Suppressor macrophage treated with lipopolysaccharide for 4 hours (primary cell): ENCODE measurements around the gene SCLY.

Experiments used
- DNase-seq: peaks from one replicate; pipeline ENCODE4 v3.0.0-alpha.2; 2020

SCLY gene

DNA sequence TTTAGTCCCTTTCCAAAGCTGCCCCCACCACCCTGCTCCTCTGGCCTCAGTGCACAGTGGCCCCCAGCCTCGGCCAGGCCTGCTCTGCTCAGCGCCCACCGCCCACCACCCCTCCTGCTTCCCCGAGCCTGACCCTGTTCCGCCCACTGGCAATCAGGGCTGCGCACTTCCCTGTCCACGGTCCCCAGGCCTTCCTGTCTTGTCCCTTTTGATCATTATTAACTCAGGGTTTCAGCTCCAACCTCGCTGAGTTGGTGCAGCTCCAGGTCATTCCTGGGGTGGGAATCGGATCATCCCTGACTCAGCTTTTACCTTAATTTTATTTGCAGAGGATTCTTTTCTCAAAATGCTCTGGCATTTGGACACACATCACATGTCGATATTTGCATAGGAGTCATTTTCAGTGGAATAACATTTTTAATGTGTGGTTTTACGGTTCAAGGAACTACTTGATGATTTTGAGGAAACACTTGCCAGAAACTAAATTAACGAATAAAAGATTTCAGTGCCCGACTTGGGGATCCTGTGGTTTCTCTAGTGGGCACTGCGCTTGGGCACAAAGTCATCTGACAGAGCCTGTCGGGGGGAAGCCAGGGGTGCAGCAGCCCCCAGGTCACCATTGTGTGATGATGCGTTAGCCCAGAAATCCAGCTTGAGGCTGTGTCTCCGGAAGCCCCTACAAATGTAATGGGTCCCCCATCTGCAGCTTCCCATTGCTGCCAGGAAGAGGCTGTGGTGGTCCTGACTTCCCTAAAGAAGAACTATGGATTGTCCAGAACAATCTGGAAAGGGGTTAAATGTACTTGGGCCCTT is 38.3 kb downstream of the SCLY start:
- DNase-seq, result peak; percentile 35

DNA sequence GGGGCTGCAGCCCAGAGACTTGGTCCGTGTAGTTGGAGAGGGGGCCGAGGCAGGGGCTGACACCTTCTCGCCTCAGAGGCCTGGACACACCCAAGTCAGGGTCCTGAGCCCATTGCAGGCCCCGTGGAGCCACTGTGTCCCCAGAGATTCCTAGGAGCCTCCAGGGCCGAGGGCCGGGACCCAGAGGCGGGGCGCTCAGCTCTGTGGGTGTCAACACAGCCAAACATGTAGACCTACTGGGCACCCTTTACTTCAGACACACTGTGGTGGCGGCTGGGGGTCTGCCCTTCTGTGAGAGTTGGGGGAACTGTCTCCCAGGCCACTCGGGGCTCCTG is 38.9 kb downstream of the SCLY start:
- no peak for DNase-seq

DNA sequence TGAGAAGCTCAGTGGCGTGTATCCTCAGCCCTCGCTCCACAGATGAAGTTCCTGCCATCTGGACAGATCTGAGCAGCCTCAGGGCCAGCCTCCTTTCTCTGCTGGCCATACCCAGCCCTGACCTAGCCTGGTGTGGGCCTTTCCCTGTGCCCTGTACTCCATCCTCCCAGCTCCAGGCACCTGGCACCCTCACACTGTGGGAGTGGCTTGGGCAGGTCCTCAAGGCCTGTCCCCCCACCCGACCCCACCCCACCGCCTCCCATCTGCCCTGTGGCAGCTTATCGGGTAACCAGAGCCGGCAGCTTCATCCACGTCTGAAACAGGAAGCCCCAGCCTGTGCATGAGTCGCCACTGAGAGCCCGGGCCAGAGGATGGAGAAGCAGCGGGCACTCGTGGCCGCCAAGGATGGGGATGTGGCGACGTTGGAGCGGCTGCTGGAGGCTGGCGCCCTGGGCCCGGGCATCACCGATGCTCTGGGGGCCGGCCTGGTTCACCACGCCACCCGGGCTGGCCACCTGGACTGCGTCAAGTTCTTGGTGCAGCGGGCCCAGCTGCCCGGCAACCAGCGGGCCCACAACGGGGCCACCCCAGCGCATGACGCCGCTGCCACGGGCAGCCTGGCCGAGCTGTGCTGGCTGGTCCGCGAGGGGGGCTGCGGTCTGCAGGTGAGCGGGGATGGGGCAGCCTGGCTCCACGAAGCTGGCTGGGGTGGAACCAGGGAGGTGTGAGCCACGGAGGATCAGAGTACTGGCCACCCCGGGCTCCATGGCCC is 39.4 kb downstream of the SCLY start, which contains the start of gene ESPNL:
Gene ESPNL, plus strand, starts transcription at position 292 of the 772 bp plus-strand sequence. Its CDS starts 80 bp downstream, at position 372.
- DNase-seq, result peak; percentile 21

DNA sequence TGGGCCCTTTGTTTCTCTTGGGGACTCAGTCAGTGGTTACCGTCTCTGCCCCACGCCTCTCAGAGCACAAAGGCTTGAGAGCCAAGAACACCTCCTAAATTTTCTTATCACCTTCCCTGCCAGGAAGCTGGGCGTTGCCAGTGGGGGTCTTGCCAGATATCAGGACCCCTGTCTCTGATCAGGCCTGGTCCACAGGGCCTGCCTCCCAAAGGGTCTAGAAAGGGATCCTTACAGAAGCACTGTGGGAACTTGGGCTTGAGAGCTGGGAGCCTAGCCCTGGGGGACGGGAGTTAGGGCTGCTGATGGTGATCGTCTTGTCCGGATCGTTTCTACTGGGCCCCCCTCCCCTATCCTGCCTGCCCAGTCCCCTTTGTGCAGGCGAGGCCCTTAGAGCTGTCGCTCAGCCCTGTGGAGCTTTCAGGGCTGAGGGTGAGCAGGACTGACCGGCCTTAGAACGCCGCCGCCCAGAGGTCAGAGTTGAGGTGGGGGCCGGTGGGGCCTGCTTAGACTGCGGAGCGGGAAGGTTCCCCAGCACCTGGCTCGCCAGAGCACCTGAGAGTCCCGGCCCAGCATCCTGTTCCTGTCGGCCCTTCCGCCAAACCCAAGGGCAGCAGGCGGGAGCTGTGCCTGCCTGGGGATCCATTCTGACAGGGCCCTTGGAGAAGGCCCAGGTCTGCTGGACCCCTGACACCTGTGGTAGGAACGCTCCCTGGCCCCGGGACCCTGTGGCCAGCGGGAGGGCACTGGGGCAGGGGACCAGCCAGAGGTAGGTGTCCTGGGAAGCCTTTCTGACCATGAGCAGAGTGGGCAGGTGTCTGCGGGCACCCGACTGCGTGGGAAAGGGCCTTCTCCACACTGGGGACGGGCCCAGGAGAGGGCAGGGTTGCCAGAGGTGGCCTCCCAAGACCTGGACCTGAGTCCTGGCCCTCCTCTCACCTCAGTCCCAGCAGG is 40.3 kb downstream of the SCLY start:
- DNase-seq, result no peak

DNA sequence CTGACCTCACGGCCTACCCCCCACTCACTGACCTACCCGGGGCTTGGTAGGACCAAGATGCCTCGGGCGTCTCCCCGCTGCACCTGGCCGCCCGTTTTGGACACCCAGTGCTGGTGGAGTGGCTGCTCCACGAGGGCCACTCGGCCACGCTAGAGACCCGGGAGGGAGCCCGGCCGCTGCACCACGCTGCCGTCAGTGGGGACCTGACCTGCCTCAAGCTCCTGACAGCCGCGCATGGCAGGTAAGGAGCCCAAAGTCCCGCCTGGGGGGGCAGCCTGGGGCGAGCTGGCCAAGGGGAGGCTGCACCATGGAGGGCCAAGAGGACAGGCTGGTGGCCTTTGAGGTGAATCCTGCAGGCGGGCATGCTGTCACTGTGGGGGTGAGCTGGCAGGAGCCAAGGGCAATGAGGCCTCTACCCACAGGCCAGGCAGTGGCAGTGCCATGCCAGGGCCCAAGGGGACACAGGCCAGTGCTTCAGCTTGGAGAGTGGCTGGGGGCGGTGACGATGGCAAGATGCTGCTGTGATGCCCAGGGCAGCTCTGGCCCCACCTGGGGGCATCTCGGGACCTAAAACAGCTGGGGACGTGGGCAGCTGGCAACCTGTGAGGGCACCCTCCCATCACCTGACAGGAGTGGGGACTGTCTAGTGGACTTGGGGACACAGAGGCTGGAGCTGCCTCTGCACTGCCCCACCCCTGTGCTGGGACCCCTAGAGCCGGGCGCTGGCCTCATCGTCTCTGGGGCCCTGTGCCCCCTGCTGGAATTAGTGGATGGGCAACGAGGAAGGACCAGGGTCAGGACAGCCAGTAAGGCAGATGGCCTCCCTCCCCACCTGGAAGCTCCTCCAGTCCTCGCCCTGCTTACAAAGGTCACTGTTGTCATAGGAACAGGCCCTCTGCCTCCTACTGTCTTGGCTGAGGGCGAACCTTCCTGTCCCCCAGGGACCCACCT is 41.4 kb downstream of the SCLY start:
- DNase-seq, result no peak

DNA sequence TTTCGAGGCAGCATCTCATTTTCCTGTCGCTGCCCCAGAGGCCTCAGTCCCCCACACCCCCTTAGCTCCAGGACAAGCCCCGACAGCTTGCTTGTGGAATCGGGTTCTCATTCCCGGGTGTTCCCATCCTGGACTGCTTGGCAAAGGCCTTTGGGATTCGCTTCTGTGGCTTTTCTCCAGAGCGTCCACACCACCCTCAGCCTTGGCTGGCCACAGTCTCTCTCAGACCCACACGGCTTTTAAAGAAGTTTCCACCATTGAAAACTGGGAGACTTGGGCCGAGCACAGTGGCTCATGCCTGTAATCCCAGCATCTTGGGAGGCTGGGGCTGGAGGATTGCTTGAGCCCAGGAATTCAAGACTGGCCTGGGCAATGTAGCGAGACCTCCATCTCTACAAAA is 42.1 kb downstream of the SCLY start:
- DNase-seq, result no peak

DNA sequence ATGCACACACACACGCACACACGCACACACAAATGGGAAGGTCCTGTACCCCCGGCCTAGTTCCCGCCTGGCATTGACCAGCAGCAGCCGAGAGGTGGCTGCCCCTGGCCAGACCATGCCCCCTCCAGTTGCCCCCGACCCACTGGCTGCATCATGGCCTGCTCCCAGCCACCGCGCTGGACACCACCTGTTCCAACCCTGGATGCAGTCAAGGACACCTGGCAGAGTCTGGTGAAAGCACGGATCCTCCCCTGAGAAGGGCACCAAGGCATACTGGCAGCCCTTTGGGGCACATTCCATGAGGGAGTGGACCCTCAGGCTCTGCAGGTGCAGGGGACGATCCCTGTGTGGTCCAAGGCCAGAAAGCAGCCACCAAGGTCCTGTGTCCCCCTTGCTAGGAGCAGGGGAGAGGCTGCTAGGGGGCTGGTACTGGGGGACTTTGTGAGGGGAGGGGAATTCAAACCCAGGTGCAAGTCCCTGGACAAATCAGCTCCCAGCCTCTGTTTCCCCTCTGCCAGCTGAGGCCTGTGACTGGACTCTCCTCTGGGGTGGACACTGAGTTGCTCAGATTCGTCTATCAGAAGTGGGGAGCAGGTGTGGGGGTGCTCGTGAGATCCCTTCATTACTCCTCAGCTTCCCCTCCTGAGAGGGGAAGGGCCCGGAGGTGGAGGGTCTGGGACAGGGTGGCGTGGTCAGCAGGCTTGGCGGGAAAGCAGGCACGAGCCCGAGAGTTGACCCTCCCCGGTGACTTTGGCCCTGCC is 42.8 kb downstream of the SCLY start:
- no peak for DNase-seq

DNA sequence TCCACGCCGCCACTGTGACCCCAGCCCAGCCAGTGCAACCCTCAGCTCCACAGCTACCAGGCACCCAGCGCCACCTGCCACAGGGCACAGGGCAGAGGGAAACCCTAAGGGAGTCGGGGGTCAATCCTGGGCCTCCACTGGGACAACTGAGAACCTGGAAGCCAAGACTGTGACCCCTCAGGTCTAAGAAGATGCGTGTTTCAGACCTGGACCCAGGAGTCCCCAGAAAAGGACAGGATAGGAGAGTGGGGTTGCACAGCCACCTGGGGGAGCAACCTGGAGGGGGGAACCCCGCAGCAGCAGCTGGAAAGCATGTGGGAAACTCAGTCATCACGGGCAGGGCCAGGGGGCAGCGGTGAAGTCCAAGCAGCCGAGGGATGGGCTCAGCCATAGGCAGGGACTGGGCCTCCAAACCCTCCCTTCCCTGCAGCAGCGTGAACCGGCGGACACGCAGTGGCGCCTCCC is 43.5 kb downstream of the SCLY start:
- no peak for DNase-seq

DNA sequence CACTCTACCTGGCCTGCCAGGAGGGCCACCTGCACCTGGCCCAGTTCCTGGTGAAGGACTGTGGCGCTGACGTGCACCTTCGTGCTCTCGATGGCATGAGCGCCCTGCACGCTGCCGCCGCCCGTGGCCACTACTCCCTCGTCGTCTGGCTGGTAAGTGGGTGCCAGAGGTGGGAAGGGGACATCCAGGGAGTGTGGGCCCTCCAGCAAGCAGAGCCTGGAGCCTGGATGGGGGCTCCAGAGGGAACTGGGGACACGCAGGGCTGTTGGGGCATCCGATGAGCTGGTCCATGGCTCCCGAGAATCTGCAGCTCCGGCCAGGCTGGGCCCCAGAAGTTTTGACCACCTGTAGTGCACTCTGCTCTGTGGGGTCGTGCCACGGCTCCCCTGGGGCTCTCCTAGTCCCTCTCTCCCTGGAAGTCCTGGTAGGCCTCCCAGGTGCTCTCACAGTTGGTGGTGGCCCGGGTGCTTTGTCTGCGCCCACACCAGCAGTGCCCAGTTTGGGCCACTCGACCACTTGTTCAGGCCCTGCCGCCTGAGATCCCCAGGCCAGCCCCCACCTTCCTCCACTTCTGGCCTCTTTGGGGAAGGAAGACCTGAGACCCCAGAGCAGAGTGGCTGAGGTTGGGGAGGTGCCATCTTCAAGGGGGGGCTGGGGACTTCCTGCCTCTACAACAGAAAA is 44.0 kb downstream of the SCLY start:
- DNase-seq, result no peak

DNA sequence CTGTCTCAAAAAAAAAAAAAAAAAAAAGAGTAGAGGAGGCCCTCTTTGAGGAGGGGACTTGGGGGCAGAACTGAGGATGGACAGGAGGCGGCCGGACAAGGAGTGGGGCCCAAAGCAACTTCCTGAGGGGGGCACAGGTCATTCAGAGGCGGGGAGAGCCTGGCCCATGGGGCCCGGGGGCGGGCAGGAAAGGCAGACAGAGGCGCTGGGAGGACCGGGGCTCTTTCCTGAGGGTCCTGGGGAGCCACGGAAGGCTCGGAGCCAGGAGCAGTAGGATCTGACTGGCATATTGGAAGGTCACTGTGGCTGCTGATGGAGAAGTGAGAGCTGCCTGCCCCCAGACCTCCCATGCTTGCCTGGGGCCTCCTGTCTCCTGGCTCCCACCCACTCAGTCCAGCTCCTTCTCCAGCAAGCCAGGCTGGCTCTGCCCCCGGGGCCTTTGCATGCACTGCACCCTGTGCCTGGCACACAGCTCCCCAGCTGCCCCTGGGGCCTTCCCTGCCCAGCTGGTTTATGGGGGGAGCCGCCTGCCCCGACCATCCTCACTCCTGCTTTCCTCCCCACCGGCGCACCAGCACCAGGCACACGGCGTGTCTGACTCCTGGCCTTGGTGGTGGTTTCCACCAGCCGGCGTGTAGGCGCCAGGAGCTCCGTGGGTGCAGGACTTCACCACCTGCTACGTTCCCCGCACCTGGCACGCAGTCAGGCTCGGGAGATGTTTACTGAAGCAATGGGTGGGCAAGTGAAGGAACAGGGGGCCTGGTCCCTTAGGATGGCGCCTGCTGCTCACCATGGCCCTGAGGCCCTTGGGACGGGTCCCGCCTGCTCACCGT is 44.9 kb downstream of the SCLY start:
- no peak for DNase-seq

DNA sequence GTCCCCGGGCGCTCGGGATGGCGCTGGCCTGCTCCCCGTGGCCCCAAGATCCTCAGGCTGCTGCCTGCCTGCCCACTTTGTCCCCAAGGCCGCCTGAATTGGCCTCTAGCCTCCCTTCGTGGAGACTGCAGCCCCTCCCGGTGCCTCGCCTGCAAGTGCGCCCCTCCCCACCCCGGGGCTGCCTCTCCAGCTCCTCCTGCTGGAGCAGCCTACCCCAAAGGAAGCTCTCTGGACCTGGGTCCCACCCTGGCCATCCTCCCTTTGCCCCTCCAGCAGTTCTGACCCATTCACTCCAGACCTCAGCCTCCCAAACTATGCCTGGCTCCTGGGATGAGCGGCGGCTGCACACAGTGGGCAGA is 45.5 kb downstream of the SCLY start:
- no peak for DNase-seq

DNA sequence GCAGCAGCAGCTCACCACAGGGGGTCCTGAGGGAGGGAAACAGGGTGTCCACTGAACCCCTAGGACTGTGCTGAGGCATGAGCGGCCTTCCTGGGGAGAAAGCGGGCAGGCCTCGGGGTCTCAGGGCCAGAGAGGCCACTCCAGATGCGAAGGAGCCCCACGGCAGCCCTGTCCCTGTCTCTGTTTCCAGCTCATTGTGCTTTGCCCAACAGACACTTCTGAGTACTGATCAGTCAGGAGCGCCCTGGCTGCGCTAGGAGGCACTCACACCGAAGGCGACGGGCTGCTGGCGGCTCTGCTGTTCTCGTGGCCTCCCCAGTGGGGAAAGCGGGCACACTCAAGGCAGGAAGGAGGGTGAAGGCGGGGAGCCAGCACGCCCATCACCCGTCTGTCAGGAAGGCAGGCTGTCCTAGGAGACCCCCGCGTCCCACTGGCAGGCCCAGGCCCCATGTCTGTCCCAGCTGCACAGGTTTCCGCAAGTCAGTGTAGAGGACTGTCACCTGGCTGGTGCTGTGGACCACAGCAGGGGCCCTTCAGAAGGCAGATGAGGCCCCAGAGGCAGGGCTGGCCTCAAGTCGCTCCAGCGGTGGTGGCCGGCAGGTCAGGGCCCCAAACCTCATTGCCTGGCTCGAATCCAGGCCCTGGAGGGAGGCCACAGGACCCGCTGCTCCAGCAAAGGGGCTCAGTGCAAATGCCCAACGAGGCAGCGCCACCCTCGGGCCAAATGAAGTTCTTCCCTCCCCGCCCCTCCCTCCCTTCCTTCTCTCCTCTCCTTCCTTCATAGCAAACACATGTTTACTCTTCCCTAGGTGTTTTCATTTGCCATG is 46.1 kb downstream of the SCLY start:
- peak; percentile 17 for DNase-seq

DNA sequence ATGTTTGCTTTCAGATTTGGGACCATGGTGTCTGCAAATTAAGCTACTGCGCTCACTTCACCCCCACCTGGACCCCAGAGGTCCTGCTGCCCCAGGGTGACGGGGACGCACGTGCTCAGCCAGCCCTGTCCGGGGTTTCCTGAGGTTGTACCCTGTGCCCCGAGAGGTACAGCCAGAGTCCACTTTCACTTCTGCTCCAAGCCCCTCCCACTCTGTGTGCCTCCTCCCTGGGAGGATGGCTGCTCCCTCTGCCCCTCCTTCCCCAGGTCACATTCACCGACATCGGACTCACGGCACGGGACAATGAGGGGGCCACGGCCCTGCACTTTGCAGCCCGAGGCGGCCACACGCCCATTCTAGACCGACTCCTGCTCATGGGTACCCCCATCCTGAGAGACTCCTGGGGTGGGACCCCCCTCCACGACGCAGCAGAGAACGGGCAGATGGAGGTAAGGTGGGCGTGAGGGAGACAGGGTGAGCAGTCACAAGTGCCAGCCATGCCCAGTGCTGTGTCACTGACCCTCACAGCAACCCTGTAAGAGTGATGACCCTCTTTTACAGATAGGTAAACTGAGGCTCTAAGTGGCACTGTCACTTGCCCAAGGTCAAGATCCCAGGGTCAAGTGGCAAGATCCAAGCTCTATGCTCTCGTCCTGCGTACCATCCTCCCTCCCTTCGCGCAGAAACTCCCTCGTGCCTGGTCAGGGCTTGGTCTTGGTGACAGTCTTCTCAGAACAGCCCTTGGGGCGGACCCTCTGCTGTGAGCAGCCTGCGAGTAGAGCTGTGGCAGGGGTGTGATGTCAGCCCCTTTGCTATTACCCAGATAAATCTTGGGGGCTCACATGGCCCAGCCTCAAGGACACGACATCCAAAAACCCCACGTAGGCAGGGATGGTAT is 47.0 kb downstream of the SCLY start:
- DNase-seq, result peak; percentile 30

DNA sequence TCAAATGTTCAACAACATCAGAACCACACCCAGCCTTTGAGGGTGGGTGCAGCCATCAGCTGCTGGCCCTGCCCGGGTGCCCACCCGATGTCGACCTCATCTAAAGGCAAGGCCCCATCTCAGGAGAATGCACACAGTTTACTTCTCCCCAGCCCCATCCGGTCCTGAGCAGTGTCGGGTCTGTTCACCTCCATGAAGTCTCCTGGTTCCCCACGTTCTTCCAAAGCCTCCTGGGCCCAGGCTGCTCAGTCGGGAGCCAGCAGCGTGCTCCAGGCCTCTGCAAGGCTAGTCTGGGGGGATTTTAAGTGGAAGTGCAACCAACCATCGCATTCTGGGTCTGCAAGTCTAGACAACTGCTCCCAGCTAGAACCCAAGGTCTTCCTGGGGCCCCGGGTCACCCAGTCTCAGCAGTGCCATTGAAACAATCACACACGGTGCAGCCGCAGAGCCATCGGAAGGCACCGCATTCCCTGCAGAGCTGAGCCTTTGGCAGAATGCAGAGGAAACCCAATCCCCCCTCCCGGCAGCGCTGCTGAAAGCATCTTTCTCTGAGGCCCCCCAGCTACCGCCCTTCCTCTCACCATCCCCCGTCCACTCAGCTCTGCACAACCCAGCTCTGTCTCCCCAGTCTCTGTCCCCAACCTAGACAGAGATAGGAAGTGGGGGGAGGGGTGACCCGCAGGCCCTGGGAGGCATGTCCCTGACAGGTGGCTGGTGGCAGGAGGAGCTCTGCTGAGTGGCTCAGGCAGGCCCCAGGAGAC is 47.8 kb downstream of the SCLY start:
- no peak for DNase-seq

DNA sequence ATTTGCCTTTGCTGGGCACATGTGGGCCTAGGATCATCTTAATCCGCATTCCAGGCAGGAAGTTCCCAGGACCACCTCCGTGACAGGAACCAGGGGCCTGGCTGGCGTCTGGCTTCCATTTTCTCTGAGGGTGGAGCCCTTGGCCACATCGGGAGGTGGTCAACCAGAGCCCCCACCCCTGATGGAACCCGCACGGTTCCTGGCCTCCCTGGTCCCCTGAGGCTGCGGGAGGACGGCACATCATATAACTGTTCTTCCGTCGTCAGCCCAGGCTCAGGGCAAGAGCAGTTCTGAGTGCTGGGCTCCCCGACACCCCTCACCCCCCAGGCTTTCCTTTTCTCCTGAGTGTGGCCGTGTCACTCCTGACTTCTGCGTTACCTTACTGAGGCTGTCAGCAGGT is 52.8 kb downstream of the SCLY start:
- no peak for DNase-seq

DNA sequence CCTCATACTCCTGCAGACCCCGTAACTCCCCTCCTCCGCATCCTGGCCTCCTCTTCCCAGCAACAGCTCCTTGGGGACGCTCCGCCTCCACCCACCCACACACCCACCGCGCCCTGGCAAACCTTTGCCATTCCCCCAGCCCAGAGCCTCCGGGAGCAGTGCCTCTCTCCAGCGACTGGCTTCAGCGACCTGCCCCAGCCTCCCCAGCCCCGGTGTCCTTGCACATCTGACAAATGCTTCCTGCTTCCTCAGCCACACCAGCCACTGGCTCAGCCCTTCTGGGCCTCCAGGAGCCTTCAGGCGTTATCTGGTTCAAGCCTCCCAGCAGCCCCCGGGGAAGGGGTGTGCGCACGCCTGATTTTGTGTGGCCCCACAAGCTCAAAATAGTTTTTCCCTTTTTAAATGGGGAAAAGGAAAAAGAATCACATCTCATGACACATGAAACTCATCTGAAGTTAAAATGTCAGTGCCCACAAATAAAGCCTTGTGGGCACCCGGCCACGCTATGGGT is 53.6 kb downstream of the SCLY start:
- DNase-seq, result no peak
